Measurements from ENCODE around the gene AGTRAP.

The AGTRAP gene

DNA sequence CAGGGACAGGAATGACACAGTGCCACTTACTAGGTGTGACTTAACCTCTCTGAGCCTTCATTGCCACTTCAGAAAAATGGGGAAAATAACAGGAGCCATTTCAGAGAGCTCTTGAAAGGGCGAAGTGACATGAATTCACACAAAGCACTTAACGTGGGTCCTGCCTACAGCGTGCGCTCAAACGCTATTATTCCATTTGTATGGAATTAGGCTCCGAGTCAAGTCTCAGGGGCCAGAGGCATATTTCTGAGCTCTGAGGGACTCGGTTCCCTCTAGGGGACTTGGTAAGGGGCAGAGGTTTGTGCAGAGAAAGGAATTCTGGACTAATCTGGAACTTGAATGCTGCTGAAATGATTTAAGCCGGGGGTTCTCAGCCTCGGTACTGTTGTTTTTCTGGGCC lies 30.3 kb upstream of the AGTRAP start:
- DNase-seq (ENCODE audit: low spot score): no peak
- no peak for FAIRE-seq

DNA sequence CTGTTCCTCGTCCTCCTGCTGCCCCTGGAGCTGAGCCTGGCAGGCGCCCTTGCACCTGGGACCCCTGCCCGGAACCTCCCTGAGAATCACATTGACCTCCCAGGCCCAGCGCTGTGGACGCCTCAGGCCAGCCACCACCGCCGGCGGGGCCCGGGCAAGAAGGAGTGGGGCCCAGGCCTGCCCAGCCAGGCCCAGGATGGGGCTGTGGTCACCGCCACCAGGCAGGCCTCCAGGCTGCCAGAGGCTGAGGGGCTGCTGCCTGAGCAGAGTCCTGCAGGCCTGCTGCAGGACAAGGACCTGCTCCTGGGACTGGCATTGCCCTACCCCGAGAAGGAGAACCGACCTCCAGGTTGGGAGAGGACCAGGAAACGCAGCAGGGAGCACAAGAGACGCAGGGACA lies 29.6 kb upstream of the AGTRAP start:
- no peak for DNase-seq (ENCODE audit: low spot score)

GRCh38 chr1:11707621-11708276 lies 28.2 kb upstream of the AGTRAP start:
- DNase-seq (ENCODE audit: low spot score): no peak
- FAIRE-seq: no peak

More for the DNA sequence above, 29.6 kb upstream of the AGTRAP start:
- FAIRE-seq: no peak

DNA sequence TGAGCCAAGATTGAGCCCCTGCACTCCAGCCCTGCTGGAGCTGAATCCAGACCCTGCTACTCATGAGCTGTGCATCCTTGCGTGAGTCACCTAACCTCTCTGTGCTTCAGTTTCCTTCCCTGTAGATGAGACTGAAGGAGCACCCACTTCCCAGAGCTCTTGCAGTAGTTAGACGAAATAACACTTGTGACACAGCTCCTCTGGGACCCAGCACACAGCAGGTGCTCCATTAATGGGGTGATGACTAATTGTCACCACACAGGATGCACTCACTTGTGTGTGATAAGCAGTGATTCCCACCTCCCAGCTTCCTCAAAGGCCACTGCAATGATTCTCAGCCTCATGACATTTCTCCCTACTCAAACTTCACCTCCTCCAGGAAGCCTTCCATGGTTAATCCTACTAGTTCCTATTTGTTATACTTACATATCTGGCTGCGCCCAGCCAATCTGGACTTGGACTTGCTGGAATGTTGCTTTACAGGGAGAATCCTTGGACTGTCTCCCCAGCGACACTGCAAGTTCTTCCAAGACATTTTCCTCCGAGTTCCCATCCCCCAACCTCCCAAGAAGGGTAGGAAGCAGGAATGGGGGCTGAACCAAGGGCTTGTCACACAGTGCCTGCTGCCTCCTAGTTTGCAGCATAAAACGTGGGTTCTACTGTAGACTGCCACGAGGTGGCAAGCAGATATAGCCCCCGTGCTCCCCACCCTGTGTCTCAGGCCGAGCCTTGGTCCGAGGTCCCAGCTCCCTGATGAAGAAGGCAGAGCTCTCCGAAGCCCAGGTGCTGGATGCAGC lies 27.2 kb upstream of the AGTRAP start:
- DNase-seq (ENCODE audit: low spot score): no peak
- no peak for FAIRE-seq

DNA sequence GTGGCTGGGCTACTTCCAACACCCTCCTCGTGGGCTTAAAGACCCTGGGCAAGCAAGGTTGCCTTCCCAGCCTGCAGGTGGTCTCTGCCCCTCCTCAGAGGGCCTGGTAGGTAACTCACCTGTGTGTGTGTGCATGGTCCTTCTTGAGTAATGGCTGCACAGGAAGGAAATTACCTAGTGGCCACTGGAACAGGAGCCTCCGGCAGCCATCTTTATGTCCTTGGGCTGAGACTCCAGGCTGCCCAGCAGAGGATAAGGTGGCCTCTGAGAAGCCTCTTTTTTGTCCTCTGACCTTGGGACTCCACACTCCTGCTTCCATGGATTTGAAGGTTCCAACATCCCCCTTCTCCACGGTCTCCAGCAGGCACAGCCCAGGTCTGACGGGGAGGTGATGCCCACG lies 24.4 kb upstream of the AGTRAP start:
- DNase-seq (ENCODE audit: low spot score) (no peak), FAIRE-seq (no peak)

DNA sequence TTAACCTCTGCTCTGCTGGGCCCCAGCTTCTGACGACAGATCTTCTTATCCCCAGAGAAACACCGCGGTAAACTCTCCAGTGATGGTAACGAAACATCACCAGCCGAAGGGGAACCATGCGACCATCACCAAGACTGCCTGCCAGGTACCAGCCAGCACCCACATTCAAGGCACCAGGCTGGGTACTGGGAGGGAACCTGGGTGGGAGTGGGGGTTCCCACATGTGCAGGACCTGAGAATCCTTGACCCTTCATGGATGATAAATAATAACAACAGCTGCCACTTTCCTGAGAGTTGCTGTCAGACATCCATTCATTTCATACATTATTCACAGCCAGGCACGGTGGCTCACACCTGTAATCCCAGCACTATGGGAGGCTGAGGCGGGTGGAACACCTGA lies 23.7 kb upstream of the AGTRAP start:
- DNase-seq (ENCODE audit: low spot score): no peak
- FAIRE-seq: no peak

- FAIRE-seq (no peak), DNase-seq (ENCODE audit: low spot score) (no peak)
Measured at GRCh38 chr1:11713095-11713494, 22.8 kb upstream of the AGTRAP start.

DNA sequence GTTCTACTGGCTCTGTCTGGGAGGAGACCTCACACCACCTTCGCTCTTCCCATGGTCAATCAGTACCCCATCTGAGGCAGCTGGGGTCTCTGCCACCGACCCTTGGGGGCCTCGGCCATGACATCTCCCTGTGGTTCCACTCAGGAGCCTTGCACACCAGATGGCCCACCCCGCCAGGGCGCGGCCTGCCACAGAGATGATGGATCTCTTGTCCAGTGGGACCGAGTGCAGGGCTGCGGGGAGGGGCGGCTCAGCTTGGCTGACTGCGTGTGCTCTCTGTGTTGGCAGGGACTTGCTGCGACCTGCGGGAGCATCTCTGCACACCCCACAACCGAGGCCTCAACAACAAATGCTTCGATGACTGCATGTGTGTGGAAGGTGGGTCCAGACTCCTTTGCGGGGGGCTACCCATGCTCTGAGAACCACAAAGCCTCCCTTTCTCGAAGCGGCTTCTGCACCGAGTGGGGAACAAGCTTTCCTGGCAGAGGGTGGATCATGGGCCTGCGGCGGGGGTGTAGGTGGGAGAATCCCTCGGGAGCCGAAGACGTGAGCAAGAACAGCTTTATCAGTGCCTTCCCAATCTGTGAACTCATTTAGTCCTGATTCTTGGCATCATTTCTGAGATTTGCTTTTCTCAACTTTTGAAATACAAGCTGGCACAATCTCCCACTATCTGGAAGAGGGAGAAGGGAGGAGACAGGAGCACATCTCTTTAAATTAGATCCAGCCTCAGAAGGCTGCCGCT lies 20.9 kb upstream of the AGTRAP start:
- FAIRE-seq (no peak), DNase-seq (ENCODE audit: low spot score) (no peak)

DNA sequence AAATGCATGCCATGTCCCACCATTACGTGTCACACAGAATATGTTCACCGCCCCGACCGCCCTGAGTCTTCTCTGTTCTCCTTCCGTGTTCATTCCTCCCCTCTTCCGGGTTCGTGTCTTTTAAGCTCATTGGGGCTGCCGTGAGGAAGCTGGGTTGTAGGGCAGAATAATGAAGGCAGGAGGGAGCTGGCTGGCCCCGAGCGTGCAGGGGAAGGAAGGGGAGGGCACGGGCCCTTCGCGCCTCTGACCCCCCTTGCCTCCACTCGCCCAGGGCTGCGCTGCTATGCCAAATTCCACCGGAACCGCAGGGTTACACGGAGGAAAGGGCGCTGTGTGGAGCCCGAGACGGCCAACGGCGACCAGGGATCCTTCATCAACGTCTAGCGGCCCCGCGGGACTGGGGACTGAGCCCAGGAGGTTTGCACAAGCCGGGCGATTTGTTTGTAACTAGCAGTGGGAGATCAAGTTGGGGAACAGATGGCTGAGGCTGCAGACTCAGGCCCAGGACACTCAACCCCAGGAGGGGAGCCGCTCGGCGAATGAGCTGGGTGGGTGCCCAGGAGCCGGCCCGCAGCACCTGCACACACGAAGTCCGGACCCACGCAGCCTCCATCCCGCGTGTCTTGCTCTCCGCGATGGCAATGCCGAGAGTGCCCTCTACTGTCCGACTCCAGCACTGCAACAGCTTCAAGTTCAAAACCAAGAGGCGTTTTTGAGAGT lies 16.5 kb upstream of the AGTRAP start:
- peak; percentile 78 for FAIRE-seq
- peak; percentile 64 for DNase-seq (ENCODE audit: low spot score)

GRCh38 chr1:11720033-11720376 lies 15.9 kb upstream of the AGTRAP start:
- DNase-seq (ENCODE audit: low spot score) (no peak), FAIRE-seq (no peak)

DNA sequence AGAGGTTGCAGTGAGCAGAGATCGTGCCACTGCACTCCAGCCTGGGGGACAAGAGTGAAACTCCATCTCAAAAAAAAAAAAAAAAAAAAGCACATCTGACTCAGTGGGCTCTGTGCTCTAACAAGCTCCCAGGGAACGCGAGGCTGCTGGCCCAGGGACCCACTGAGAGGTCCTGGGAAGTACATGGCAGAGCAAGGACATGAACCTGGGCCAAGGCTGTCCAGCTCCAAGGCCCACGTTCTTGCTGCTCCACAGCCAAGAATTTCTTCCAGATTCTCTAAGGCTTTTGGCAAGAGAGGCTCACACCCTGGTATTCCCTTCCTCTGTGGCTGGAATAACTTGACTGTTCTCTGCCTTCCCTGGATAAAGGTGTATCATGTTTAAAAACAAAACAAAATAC lies 15.4 kb upstream of the AGTRAP start:
- DNase-seq (ENCODE audit: low spot score) (no peak), FAIRE-seq (no peak)

DNA sequence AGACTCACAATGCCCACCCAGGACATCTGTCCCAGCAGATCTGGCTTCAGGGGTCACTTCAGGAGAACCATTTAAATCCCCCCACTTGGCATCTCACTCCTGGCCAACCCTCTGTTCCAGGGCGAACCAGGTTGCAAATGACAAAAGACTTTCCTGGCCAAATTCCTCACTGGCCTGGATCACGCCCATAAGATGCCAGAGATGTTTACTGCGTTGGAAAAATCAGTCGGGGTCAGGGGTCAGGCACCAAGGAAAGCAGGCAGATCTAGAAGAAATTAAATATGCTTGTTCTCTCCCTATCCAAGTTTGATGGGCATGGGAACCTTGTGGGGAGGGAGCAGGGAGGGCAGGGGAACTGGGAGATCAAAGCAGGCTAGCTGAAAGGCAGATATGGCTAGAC lies 14.6 kb upstream of the AGTRAP start:
- FAIRE-seq (no peak), DNase-seq (ENCODE audit: low spot score) (no peak)

- DNase-seq (ENCODE audit: low spot score) (no peak), FAIRE-seq (no peak)
Measured at GRCh38 chr1:11722538-11722937, 13.4 kb upstream of the AGTRAP start.

GRCh38 chr1:11725616-11726015 lies 10.3 kb upstream of the AGTRAP start:
- FAIRE-seq: no peak
- DNase-seq (ENCODE audit: low spot score): no peak

GRCh38 chr1:11727119-11727518 lies 8.8 kb upstream of the AGTRAP start:
- DNase-seq (ENCODE audit: low spot score): no peak
- FAIRE-seq: no peak

DNA sequence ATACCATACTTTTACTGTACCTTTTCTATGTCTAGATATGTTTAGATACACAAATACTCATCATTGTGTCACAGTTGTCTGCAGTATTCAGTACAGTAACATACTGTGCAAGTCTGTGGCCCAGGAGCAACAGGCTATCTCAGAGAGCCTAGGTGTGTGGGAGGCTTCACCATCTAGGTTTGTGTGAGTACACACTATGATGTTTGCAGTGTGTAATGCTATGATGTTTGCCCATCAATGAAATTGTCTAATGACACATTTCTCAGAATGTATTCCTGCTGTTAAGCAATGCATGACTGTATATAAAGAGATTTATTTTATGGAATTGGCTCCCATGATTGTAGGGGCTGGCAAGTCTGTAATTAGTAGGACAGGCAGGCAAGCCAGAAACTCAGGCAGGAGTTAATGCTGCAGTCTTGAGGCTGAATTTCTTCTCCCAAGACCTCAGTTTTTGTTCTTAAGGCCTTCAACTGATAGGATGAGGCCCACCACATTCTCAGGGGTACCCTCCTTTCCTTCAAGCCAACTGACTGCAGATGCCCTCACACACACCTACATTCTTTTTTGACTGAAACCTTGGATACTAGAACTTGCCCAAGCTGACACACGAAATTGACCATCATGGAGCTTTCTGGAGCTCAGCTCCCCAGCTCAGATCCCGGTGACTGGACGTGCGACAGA lies 7.7 kb upstream of the AGTRAP start:
- FAIRE-seq (no peak), DNase-seq (ENCODE audit: low spot score) (no peak)

DNA sequence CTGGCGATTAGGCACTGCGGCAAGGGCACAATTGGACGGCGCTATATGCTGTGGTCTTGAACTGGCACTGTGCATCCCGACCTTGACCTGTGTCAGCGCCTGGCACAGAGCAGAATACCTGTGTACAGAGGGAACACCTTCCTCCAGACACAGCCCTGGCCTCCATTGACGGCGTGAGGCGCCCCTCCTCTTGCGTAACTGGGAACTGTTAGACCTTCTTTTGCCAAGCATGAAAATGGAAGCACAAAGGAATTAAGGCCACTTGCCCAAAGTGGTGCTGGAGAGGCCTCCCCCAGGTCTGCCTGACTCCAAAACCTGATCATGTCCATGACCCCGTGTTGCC lies 6.8 kb upstream of the AGTRAP start:
- DNase-seq (ENCODE audit: low spot score): no peak
- FAIRE-seq: no peak

- FAIRE-seq: peak; percentile 55
- DNase-seq (ENCODE audit: low spot score): no peak
Measured at GRCh38 chr1:11729498-11730428, 6.2 kb upstream of the AGTRAP start.

DNA sequence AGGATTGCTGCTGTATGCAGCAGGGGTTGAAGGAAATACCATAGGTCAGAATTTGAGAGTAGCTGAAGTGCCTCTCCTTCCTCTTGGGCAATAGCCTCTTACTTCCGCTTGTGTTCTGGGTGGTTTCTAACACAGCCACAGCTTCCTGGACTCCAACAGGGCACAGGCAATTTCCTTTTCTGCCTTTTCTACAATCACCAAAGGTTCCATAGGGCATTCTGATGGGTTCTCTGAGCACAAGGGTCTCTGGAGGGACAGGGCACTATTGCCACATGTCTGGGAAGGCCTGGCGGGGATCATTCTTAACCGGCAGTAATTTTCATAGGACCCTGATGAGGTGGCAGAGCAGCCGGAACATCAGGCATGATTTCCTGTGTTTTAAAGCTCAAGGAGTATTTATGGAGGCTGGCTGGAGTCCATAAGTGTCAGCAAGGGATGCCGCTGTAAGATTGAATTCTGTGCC lies 5.5 kb upstream of the AGTRAP start:
- DNase-seq (ENCODE audit: low spot score): no peak
- FAIRE-seq: no peak

GRCh38 chr1:11731691-11732283 lies 4.1 kb upstream of the AGTRAP start:
- DNase-seq (ENCODE audit: low spot score): peak; percentile 43
- no peak for FAIRE-seq
